SW 1271 (cell line): ENCODE measurements around the gene MRTO4.
"Not testable (repeated sequence)": the region's sequence is repeated elsewhere in the genome, so short reads cannot be mapped to it uniquely, and the experiment has no call there.

Experiments
- DNase-seq, 2 experiments: peaks; one replicate each; lab custom pipeline; 2025; lab: John Stamatoyannopoulos, UW

MRTO4 gene

DNA sequence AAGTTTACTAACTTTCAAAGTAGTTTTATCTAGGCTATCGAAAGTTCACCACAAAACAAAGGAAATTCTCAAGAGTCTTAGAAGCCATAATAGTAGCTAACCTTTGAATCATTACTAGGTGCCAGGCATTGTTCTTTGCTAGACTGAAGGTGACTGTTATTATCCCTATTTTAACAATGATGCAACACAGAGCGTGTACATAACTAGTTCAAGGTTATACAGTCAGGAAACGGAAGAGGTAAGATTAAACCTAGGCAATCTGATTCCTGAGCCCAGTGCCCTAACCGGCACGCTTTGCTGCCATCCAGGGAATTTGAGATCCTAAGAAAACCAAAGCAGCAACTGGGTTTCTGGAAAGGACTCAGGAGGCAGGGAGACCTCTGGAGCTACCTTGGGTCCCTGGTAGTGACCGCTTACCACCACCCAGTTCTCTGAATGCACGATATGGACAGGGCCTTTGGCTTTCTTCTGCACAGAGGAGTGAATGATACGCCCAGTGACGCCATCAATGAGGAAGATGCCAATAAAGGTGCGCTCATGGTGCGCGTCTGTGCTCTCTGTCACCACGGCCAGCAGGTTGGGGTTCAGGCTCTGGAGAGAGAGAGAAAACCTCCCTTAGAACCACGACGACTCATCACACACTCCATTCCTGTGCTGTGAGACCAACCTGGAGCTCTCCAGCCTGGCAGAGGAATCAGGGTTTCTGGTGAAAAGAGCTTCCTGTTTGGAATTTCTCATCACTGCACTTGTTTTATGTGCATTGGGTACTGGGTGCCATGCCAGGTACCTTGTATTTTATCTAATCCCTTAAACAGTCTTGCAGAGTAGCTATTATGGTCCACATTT is 28.4 kb upstream of the MRTO4 start:
- DNase-seq = no peak

DNA sequence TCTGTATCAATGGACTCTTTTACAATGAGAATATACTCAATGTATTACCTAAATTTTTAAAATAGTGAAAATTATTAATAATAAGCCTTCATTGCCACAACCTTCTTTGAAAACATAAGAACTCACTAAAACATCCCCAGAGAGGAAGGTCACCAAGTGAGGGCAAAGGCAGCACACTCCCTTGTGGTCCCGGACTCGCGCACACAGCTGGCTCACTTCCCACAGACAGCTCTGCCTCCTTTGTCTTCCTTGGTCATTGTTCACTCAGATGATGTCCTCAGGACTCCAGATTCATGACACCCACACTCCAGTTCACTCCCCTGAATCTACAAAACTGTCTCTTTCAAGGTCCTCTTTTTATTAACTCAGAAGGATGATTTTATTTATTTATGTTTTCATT is 22.4 kb upstream of the MRTO4 start:
- DNase-seq = no peak

DNA sequence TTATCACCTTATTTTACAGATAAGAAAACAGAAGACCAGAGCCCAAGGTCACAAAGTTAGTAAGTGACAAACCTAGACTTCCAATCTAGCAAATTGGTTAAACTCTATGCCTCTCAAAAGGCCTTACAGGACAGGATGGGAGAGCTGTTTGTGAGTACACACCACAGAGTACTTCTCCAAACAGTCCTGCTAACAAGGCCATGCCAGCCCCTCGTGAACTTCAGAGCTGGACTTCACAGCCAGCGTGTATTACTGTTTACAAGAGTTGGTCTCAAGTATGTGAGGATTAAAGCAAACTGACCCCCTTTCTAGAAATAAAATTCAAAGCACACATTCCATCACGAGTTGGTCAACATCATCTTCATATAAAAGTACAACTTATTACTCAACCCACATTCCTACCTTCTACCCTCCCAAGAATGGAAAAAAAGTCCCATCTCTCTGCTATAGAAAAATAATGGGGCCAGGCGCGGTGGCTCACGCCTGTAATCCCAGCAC is 21.7 kb upstream of the MRTO4 start:
- DNase-seq = no peak

DNA sequence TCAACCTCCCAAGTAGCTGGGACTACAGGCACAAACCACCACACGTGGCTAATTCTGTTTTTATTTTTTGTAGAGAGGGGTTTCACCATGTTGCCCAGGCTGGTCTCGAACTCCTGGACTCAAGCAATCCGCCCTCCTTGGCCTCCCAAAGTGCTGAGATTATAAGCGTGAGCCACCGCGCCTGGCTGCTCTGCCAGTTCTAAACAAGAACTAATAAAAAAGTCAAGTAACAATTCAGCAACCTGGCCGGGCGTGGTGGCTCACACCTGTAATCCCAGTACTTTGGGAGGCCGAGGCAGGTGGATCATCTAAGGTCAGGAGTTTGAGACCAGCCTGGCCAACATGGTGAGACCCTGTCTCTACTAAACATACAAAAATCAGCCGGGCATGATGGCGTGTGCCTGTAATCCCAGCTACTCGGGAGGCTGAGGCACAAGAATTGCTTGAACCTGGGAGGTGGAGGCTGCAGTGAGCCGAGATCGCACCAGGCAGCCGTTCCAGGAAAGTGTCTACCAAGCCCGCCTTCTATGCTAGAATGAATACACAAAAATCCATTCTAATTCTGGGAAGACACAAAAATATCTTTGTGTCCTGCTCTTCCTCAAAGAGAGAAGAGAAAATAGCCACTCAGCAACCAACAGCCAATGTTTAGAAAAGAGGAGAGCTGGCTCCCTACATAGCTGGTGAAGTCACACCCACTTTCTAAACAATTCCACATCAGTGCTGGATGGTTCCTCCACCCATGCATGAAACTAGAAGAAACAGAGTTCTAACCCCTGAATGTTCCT is 19.7 kb upstream of the MRTO4 start:
- DNase-seq = not testable (repeated sequence)

DNA sequence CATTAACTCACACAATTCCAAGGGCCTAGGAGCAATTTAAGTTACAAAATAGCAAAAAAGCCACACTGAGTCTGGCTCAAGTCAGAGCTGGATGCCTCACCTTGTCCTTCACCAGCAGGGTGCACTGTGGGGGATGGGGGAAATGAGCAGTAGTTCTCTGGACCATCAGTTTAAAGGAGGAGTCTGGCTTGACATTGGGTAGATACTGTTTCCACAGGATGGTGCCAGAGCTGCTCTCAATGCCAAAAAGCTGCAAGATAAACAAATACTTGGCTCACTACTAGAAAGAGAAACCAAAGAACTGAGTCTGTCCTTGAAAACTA is 19.1 kb upstream of the MRTO4 start:
- DNase-seq = no peak

DNA sequence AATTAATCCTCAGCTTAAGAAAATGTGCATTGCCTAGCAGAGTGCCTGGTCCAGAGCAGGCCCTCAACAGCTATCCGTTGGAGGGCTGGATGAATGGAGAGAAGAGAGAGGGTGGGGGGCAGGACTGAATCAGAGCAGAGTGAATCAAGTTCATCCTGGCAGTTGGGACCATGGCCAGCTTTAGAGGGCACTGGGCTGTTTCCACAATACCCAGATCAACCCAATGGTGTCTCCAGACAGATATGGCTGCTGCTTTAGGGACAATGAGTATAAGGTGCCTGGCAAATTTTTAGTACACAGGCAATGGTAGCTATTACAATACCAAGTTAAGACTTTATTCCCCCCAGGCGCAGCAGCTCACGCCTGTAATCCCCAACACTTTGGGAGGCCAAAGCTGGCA is 17.4 kb upstream of the MRTO4 start:
- no peak for DNase-seq

DNA sequence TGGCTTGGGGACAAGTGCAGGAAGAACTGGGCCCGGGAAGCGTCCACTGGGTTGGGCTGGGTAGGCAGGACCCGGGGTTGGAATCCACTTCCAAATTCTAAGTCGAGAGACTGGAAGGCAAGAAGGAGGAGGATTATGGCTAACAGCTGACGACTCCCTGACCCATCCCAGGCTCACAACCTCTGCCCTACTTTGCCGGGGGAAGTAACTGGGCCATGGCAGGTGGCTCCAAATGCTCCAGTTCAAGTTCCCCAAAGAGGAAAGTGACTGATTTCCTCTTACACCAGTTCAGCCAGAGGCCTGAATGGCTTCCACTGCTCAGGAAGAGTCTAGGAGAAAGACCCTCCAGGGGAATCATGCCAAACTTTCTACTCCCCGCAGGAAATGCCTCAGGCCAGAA is 11.7 kb upstream of the MRTO4 start:
- DNase-seq = no peak

DNA sequence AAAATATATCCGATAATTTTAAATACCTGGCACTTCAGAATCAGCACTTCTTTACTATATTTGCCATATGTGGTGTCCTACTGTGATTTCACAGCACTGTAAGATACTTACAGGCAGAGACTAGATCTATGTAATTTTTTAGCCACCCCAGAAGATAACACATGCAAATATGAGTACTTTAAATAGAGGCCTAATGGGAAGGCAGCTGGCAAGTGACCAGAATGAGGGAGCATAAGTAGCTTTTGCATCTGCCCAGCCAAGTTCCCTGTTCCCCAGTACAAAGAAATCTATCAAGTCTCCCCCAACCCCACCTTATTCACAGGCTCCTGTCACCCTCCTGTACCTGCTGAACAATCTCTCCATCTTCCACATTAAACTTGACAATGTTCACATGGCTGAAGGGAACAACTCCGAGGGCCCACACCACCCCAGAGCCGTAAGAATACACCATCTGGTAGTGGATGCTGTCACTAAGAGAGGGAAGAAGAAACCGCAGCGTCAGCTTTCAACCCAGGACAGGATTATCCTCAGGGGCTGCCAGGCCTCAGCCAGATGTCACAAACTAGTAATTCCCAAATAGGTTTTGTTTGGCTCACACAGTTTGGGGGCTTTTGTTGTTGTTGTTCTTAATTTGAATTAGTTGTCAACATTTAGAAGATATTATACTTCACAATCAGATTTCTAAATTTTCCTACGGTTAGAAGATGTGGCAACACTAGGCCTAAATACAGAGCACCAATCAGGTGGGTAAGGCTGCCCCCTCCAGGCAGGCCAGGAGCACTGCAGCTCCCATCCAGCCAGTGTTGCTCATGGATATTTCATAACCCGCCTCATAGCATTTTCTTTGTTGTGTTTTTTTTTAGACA is 10.7 kb upstream of the MRTO4 start:
- DNase-seq = peak in 1 of 2 experiments; percentile 27

DNA sequence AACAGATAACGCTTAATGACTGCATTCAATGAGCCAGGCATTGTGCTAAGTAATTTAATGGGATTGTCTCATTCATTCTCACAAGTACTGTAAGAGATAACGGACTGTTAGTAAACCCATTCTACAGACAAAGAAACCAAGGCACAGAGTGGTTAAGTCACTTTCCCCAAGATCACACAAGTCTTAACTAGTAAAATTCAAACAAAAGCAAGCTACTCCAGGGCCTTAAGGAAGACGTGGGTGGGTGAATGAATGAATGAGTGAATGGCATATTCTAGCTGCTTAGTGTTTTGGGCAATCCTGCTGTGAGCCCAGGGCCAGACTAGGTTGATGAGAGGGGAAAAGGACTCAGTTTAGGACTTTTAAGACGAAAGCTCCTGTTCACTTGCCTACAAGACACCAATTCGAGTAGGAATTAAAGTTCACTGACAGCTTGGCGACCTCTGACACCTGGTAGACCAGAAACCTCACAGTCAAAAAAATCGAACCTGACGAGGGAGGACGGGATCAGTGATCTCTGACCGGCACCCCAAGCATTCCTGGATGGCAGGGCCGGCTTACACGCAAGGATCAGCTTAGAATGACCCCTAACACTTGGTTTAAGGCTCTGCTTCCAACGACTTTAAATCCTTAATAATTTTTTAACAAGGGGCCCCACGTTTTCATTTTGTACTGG is 838 bp upstream of the MRTO4 start:
- DNase-seq = no peak

DNA sequence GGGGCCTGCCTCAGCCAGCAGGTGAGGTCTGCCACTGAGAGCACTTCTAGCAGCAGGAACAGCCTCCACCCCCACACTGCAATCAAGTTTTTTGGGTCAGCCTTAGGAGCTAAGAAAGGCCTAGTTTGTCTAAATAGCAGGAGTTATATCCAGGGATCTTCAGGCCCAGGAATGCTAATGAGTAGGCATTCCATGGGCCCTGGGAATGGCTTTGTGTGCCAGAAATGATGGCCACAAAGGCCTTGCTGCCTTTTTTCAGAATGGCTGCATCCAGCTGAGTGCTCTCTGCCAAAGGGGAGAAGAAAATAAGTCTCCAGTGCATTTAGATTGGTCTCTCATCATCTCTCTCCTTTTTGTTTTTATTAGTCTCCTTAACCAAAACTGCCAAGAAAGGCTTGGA is 2.8 kb downstream of the MRTO4 start:
- no peak for DNase-seq

DNA sequence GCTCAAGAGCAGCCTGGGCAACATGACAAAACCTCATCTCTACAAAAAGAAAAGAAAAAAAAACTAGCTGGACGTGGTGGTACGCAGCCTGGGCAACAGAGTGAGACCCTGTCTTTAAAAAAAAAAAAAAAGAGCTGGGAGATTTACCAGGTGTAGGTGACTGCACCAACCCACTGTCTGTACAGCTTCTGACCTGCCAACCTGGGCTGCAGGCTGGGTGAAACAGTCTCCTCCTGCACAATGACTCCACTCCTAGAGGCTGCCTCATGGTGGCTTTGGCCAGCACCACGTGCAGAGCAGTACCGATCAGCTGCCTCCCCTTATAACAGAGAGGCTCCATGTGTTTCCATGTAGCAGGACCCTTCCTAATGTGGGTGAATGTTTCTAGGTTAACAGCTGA is 3.7 kb downstream of the MRTO4 start:
- DNase-seq = no peak

DNA sequence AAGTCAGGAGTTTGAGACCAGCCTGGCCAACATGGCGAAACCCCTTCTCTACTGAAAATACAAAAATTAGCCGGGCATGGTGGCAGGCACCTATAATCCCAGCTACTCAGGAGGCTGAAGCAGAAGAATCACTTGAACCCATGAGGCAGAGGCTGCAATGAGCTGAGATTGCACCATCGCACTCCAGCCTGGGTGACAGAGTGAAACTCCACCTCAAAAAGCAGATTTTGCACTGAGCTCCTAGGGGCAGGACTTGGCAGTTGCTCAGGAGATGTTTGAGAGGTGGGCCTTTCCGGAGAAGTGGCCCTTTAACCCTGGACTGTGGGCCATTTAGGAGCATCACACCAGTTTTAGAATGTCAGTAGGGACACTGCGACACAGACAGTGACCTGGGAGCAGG is 4.7 kb downstream of the MRTO4 start:
- not testable (repeated sequence) for DNase-seq

DNA sequence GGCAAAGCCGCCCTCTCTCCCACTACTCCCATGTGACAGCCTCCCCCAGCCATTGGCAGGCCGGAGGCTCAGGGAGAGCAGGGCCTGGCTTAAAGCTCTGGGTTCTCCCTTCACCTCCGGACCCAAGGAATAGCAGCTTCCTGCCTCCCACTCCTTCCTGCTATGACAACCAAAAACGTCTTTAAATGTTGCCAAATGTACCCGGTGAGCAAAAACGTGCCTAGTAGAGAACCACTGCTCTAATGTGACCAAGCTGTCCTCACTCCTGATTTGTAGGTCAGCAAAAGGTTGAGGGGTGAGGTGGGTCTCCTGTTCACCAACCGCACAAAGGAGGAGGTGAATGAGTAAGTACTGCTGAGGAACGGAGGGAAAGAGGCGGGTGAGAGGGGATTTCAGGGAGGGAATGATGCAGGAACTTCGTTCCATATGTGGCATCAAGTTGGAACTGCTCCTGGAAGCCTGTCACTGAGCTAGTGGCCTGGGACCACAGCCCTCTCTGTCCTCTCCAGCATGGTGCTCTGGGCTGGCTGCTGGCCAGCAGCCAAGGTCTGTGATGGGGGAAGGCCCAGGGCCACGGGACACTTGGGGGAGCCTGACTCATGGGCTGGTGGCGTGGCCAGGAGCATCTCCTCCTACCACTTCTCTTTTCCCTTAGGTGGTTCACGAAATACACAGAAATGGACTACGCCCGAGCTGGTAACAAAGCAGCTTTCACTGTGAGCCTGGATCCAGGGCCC is 5.7 kb downstream of the MRTO4 start:
- no peak for DNase-seq

DNA sequence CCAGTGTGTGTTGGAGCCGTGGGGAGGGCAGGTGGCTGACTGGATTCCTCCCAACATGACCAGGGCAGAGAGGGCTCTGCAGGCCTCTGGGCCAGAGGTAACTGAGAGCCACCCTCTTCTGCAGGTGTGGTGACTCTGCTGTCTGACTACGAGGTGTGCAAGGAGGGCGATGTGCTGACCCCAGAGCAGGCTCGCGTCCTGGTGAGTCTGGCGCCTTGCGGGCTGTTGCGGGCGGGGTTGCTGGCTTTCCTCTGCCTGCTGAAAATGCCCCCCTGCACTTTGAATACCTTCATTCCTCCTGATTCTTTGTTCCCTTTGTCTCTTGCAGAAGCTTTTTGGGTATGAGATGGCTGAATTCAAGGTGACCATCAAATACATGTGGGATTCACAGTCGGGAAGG is 6.7 kb downstream of the MRTO4 start:
- DNase-seq = no peak

DNA sequence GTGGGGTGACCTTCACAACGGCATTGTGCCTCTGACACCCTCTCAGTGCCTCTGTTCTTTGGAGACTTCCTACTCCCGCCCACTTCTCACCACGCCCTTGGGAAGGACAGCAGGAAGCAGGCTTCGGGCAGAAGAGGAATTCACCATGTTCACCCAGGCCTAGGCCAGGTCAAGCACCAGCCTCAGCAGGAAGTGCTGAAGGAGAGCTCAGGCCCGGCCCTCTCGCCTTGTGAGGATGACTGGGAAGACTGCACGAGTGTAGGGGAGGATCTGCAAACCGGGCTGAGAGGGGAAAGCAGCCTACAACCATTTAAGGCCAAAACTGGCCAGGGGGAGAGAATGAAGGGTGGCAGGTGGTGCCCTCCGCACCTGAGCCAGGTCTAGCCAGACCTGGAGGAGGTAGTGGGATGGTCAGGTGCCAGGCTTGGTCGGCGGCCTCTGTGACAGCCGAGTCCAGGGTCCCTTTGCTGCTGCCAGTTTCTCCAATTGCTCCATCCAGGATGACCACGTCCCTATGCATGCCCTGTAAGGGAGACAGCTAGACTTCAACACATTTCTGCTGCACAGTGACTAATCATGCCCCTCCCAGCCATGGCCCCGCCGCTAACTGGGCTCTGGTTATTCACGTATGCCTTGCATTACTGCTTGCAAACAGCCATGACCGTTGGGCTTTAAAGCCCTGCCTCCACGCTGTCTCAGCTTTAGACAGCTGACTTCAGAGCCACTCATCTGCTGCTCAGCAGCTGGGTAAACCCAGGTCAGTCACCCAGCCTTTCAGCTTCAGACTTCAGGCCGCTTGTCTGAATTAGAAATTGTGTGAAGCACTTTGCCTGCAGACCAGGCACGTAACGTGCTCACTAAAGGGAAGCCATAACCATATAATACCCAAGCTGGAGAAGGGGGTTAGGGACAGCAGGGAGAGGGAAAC is 8.9 kb downstream of the MRTO4 start:
- DNase-seq = no peak

DNA sequence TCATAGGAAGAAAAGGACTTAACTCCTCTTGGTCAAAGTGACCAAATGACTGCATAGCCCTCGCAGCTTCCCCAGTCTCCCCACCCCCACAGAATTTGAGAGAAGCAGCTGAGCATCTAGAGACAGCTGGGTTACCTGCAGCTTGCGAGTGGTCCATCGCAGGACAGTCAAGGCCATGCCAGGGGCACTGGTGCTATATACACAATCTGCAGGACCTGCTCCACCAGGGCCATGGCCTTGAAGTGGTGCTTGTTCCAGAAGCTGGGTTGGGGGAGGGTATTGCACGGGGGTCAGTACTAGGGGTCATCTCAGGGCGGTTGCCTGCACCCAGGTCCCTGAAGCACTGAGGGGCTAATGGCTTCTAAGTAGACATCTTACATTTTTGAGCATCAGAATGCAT is 10.4 kb downstream of the MRTO4 start:
- no peak for DNase-seq

DNA sequence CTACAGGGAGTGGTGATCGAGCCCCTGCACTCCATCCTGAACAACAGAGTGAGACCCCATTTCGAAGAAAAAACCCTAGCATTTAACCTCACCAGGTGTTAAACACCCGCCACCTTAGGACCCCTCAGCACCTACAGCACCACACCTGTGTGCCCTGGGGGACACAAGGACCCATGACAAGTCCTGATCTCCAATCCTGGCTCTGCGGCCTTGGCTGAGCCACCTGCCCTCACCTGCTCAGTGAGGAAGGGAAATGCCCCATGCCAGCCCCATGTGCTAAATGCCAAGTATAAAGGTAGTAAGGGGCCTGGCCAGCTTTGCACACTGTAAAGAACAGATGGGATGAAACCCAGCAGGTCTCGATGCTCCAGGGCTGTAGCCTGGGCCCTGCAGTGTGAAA is 11.1 kb downstream of the MRTO4 start:
- DNase-seq = no peak

DNA sequence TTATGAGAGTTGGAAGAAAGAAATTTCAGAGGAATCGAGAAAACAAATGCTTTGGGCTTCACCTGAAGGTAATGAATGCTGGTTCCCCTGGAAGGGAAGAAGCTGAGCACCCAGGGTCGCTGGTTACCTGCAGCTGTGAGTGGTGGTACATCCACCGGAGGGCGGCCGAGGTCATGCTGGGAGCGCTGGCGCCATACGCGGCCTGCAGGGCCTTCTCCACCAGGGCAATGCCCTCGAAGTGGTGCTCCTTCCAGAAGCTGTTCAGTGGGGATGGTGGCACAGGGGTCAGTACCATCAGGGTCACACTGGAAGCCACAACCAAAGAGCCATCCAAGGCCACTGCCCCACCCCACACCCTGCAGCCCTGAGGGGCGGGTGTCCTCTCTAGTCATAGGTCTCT is 16.8 kb downstream of the MRTO4 start:
- DNase-seq = no peak

DNA sequence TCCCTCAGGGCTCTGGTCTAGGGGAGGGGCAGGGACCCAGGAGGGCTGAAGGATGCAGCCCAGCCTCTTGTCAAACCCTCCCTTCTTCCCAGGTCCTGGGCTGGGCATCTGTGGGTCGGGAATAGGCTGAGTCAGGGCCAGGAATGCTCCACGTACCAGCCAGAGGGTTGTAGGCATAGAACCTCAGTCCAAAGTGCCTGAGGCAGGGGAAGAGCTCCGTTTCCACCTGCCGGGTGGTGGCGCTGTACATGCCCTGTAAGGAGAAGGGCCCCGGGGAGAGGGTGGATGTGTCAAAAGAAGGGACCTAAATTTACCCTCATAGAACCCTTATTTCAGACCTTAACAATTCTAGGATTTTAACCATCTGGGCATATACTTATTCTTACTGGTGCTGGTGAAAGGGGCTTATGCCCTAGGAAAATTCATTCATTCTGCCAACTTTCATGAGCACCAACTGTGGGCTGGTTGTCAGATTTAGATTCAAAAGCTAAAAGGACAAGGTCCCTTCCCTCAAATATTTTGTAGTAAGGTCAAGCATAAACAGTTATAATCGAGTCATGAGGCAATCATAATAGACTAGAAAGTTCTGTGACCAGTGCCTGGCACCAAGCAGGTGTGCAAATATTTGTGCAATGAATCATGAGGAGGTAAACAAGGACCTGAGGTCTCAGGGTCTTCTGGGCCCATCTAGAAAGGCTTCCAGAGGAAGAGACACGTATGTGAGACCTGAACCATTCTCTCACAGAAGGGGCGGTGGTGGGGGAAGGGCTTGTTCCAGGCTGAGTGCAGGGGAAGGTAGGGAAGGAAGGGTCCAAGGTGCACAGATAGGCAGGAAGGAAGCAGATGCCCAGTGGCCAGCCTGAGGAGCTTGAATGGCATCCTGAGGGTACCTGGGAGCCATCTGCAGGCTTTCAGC is 18.1 kb downstream of the MRTO4 start:
- DNase-seq = not testable (repeated sequence)
